CD4-positive, alpha-beta T cell treated with Interleukin-4 for 4 hours (primary cell): ENCODE results near the gene UBXN6.

Experiments
- DNase-seq: peaks from one replicate; pipeline ENCODE4 v3.0.0-alpha.2; 2020

The UBXN6 gene

GRCh38 chr19:4493104-4493928 is 35.7 kb upstream of the UBXN6 start:
- no peak for DNase-seq

- no peak for DNase-seq
Measured at GRCh38 chr19:4492337-4493103, 34.9 kb upstream of the UBXN6 start.

DNA sequence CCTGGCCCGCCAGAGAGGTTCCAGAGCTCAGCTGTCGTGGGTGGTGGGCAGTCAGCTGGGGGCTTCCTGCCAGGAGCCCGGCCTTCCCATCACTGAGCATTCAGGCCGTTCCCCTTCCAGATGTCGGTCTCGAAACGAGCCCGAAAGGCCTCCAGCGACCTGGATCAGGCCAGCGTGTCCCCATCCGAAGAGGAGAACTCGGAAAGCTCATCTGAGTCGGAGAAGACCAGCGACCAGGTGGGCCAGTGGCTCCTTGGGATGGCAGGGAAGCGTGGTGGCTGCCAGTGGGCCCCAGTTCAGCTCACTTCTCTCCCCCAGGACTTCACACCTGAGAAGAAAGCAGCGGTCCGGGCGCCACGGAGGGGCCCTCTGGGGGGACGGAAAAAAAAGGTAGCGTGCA is 33.9 kb upstream of the UBXN6 start:
- DNase-seq, result no peak

- no peak for DNase-seq
Measured at GRCh38 chr19:4488496-4488895, 30.9 kb upstream of the UBXN6 start.

DNA sequence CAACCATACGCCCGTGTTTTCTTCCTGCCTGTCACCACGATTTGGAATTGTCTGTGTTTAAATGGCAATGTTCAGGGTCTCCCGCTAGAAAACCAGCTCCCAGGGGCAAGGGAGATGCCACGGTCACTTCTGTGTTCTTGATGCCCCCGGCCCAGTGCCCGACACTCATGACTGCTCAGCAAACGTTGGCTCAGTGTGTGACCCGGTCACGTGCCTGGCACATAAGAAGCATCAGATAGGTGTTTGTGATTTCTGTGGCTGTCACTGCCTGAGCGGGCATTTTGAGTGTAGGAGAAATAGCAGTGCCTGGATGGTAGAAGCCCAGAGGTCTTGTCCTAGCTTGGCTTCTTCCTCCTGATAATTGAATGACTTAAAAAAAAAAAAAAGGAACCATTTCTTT is 30.0 kb upstream of the UBXN6 start:
- no peak for DNase-seq

DNA sequence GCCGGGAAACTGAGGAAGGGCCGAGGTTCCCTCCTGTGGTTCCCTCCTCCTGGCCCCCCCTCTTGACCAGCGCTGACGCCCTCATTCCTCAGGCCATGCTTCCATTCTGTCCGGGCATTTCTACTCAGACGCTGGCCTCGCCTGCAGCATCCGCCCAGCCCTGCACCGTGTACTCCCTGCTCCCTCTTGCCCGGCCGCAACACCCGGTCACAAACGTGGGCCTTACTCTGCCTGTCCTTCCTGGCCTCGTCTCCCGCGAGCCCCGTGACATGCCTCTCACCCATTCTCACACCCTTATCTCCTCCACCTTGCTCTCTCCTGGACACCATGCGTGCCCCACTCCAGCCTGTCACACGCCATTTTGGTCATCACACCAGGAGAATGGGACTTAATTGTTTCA is 25.8 kb upstream of the UBXN6 start:
- no peak for DNase-seq

GRCh38 chr19:4482721-4483364 is 25.2 kb upstream of the UBXN6 start:
- no peak for DNase-seq

DNA sequence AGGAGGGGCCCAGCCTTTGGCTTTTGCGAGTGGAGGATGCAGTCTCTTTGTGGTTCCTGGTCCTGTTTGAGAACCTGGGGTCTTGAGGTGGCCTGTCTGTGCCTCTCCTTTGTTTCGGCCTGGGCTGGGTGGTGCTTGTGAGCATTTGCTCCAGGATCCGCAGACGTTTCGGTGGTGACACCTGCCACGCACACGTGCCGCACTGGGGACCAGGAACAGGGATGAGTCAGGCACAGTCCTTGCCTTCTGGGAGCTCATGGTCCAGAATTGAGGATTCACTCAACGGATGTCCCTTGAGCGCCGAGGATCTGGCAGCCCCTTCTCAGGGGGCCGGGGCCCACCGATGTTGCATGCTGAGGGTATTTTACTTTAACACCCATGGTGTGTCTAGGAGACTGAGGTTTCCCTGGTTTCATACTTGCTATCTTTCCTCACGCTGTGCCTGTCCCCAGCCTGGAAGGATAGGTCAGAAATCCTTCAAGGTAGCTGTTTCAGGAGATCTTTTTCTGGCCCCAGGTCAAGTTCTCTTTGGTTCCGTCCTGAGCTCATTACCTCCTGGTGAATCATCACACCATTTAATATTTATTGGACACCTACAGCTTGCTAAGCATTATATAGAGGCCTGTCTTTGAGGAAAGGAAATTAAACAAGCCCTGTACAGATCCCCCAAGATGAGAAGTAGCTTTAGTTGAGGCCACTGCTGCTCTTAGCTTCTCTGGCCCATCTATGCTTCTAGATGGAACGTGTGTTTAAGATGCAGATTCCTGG is 19.6 kb upstream of the UBXN6 start:
- DNase-seq, result no peak

DNA sequence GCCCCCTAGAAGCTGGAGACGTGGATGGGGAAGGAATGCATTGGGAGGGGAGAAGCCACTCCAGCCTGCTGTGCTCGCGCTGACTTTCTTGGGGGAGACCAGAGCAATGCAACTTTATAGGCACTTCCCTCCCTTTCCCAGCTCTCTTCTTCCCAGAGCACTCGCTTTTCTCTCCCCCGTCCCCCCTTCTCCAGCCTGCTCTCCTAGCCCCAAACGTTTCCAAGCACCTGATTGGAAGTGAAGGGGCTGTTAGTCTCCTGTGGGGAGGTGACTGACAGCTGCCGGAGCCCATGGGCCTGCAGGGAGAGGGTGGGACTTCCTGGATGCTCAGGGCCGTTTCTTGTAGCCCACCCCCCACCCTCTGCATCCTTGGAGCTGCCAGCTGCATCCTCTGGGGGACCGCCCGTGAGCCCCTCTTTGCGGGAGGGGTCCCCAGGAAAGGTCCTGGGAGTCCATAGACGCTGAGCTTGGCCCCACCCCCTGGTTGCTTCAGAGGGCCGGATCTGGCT is 17.0 kb upstream of the UBXN6 start:
- no peak for DNase-seq

GRCh38 chr19:4473763-4474513 is 16.3 kb upstream of the UBXN6 start:
- no peak for DNase-seq

DNA sequence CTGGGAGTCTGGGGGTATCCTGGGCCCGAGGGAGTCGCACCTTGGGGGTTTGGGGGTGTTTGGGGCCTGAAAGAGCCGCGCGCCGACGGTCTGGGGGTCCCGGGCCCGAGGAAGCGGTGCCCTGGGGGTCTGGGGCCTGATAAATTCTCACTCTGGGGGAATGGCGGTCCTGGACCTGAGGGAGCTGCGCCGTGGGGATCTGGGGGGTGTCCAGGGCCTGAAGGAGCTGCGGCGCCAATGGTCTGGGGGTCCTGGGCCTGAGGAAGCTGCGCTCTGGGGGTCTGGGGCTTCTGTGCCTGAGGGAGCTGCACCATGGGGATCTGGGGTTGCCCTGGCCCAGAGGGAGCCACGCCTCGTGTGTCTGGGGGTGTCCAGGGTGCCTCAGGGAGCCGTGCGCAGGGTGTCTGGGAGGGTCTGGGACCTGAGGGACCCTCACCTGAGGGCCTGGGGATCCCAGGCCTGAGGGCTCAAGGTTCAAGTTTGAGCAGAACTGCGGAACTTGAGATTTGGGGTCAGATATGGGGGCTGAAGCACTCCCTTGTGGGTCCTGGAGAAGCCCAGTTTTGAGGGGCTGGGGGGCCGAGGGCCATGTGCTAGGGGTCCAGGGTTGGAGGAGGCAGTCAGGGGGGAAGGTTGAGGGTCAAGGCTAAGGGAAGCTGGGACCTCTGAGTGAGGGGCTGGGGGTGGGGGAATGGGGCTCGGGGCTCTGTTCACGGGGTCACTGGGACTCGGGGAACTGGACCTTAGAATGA is 15.6 kb upstream of the UBXN6 start:
- no peak for DNase-seq

DNA sequence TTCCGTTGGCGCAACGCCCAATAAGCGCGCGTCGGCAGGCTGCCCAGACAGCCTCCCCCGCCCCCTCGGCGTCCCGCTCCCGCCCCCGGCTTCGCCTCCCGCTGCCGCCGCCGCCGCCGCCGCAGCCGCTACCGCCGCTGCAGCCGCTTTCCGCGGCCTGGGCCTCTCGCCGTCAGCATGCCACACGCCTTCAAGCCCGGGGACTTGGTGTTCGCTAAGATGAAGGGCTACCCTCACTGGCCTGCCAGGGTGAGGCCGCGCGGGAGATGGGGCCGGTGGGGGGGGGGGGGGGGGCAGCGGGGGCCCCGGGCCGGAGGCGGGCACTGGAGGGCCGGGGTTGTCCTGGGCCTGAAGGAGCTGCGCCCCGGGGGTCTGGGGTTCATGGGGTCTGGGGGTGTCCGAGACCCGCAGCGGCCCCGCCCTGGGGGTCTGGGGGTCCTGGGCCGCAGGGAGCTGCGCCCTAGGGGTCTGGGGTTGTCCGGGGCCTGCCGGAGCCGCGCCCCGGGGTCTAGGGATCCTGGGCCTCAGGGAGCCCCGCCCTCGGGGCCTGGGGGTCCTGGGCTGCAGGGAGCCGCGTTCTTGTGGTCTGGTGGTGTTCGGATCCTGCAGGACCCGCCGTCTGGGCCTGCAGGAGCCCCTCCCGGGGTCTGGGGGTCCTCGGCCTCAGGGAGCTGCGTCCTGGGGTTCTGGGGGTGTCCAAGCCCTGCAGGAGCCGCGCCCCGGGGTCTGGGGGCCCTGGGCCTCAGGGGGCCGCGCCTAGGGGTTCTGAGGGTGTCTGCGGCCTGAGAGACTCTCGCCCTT is 14.8 kb upstream of the UBXN6 start, which contains the start of gene HDGFL2:
HDGFL2 (plus strand) TSS at position 124 of the 801 bp plus-strand sequence; CDS start at position 178, 54 bp downstream.
- no peak for DNase-seq

GRCh38 chr19:4471403-4472173 is 14.0 kb upstream of the UBXN6 start:
- DNase-seq, result peak; percentile 100

- DNase-seq, result no peak
Measured at GRCh38 chr19:4467835-4468234, 10.2 kb upstream of the UBXN6 start.

GRCh38 chr19:4464815-4465581 is 7.4 kb upstream of the UBXN6 start:
- no peak for DNase-seq

GRCh38 chr19:4456843-4457653 is 546 bp downstream of the UBXN6 start:
- peak; percentile 10 for DNase-seq

DNA sequence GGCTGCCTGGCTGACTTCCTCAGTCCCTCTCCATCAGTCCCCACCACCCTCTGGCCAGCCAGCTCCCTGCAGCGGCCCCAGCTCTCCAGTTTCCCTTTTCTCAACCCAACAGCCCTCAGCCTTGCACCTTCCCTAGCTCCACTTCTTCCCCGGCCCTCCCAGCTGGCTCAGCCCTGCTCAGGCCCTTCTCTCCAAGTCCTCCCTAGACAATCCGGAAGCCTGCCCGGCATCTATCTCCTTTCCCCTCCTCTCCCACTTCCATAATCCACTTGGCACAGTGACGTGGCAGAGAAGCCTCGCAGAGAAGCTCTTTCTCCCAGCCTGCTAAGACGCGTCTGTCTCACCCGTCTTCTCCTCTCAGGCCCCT is 1.1 kb downstream of the UBXN6 start:
- DNase-seq, result no peak
